ENCODE measurements around the gene AIDA.

AIDA gene

GRCh38 chr1:222713091-222713961 lies 1.0 kb upstream of the AIDA start:
- Histone ChIP-seq H3K4me3 (ENCODE audit: insufficient read depth, low read depth, low read length, poor library complexity, severe bottlenecking) (peak overlapping the region; percentile 88), H3K27me3 (replicated peaks; ENCODE audit: control insufficient read depth, insufficient read depth, low read length, poor library complexity, severe bottlenecking) (no peaks in the 10 kb centered on the region), H3K4me1 (ENCODE audit: control insufficient read depth, insufficient read depth, low read length, poor library complexity, severe bottlenecking) (peaks cover 6% of the 10 kb centered on the region), H3K36me3 (ENCODE audit: control insufficient read depth, insufficient read depth, low read length) (peaks cover 14% of the 10 kb centered on the region), H3K27ac (ENCODE audit: insufficient read depth, low read length, poor library complexity, severe bottlenecking) (peak overlapping the region; percentile 99), H3K9me3 (ENCODE audit: control insufficient read depth, low read length) (no peaks in the 10 kb centered on the region)
- peak; percentile 85 to 89 (median 88) for DNase-seq

GRCh38 chr1:222711319-222712252 lies 705 bp downstream of the AIDA start:
- Histone ChIP-seq H3K27me3 (replicated peaks; ENCODE audit: control insufficient read depth, insufficient read depth, low read length, poor library complexity, severe bottlenecking) (no peaks in the 10 kb centered on the region), H3K4me3 (ENCODE audit: insufficient read depth, low read depth, low read length, poor library complexity, severe bottlenecking) (peak overlapping the region; percentile 88), H3K27ac (ENCODE audit: insufficient read depth, low read length, poor library complexity, severe bottlenecking) (peak overlapping the region; percentile 99), H3K9me3 (ENCODE audit: control insufficient read depth, low read length) (no peaks in the 10 kb centered on the region), H3K4me1 (ENCODE audit: control insufficient read depth, insufficient read depth, low read length, poor library complexity, severe bottlenecking) (peaks cover 6% of the 10 kb centered on the region), H3K36me3 (ENCODE audit: control insufficient read depth, insufficient read depth, low read length) (peaks cover 5% of the 10 kb centered on the region)
- DNase-seq: peak; percentile 45 to 49 (median 45)

DNA sequence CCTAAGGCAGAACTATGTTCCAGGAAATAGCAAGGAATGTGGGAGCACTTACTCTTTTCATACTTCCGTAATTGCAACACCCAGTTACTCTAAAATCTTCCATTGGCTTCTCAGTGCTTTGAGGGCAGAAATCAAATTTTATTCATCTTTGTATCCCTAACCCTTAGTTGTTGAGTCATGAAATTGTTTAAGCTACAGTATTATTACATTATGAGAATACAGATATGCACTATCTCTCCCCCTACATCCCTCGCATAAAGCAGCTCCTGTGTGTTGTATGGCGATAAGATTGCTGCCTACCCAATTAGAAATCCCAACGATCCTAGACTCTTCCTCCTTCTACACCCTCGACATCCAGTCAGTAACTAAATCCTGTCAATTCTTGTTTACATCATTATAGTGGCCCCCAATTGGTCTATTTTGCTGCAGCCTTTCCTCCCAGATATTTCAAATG lies 2.6 kb downstream of the AIDA start:
- DNase-seq: no peak
- no peak overlapping the region for H3K4me3 ChIP-seq (ENCODE audit: insufficient read depth, low read depth, low read length, poor library complexity, severe bottlenecking)
- H3K4me1 ChIP-seq (ENCODE audit: control insufficient read depth, insufficient read depth, low read length, poor library complexity, severe bottlenecking): peaks cover 6% of the 10 kb centered on the region
- H3K27me3 ChIP-seq (replicated peaks; ENCODE audit: control insufficient read depth, insufficient read depth, low read length, poor library complexity, severe bottlenecking): no peaks in the 10 kb centered on the region
- H3K36me3 ChIP-seq (ENCODE audit: control insufficient read depth, insufficient read depth, low read length): no peaks in the 10 kb centered on the region
- no peak overlapping the region for H3K27ac ChIP-seq (ENCODE audit: insufficient read depth, low read length, poor library complexity, severe bottlenecking)
- no peaks in the 10 kb centered on the region for H3K9me3 ChIP-seq (ENCODE audit: control insufficient read depth, low read length)

DNA sequence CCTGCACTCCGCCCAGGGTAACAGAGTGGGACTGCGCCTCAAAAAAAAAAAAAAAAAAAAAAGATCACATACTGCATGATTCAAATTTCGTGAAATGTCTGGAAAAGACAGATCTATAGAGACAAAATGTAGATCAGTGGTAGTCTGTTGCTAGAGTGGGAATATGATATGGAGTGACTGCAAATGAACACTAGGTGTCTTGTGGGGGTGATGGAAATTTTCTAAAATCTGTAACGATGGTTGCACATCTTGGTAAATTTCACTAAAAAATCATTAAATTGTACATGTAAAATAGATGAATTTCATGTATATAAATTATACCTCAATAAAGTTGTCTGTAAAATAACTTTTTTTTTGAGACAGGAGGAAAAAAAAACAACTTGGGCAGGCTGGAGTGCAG lies 5.5 kb downstream of the AIDA start:
- Histone ChIP-seq H3K4me1 (ENCODE audit: control insufficient read depth, insufficient read depth, low read length, poor library complexity, severe bottlenecking) (peaks cover 6% of the 10 kb centered on the region), H3K27me3 (replicated peaks; ENCODE audit: control insufficient read depth, insufficient read depth, low read length, poor library complexity, severe bottlenecking) (no peaks in the 10 kb centered on the region), H3K4me3 (ENCODE audit: insufficient read depth, low read depth, low read length, poor library complexity, severe bottlenecking) (no peak overlapping the region), H3K9me3 (ENCODE audit: control insufficient read depth, low read length) (no peaks in the 10 kb centered on the region), H3K36me3 (ENCODE audit: control insufficient read depth, insufficient read depth, low read length) (peaks cover 12% of the 10 kb centered on the region), H3K27ac (ENCODE audit: insufficient read depth, low read length, poor library complexity, severe bottlenecking) (no peak overlapping the region)
- no peak for DNase-seq

DNA sequence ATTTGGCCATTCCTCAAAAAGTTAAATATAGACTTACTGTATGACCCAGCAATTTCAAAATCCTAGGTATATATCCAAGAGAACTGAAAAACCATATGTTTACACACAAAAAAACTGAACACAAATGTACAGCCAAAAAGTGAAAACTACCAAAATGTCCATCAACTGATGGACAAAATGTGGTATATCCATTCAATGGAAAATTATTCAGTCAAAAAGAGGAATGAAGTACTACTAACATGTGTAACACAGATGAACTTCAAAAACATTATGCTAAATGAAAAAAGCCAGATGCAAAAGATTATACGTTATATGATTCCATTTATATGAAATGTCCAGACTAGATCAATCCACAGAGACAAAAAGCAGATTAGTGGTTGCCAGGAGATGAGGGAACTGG lies 8.0 kb downstream of the AIDA start:
- no peak overlapping the region for H3K4me3 ChIP-seq (ENCODE audit: insufficient read depth, low read depth, low read length, poor library complexity, severe bottlenecking)

GRCh38 chr1:222702210-222702609 lies 10.1 kb downstream of the AIDA start:
- Histone ChIP-seq H3K27me3 (replicated peaks; ENCODE audit: control insufficient read depth, insufficient read depth, low read length, poor library complexity, severe bottlenecking) (no peaks in the 10 kb centered on the region), H3K9me3 (ENCODE audit: control insufficient read depth, low read length) (no peaks in the 10 kb centered on the region), H3K36me3 (ENCODE audit: control insufficient read depth, insufficient read depth, low read length) (peaks cover 29% of the 10 kb centered on the region), H3K4me1 (ENCODE audit: control insufficient read depth, insufficient read depth, low read length, poor library complexity, severe bottlenecking) (no peaks in the 10 kb centered on the region), H3K27ac (ENCODE audit: insufficient read depth, low read length, poor library complexity, severe bottlenecking) (no peak overlapping the region), H3K4me3 (ENCODE audit: insufficient read depth, low read depth, low read length, poor library complexity, severe bottlenecking) (no peak overlapping the region)
- DNase-seq: no peak

More for the DNA sequence above, 8.0 kb downstream of the AIDA start:
- no peaks in the 10 kb centered on the region for H3K27me3 ChIP-seq (replicated peaks; ENCODE audit: control insufficient read depth, insufficient read depth, low read length, poor library complexity, severe bottlenecking)
- DNase-seq: no peak
- H3K36me3 ChIP-seq (ENCODE audit: control insufficient read depth, insufficient read depth, low read length): peaks cover 23% of the 10 kb centered on the region
- no peaks in the 10 kb centered on the region for H3K9me3 ChIP-seq (ENCODE audit: control insufficient read depth, low read length)
- no peak overlapping the region for H3K27ac ChIP-seq (ENCODE audit: insufficient read depth, low read length, poor library complexity, severe bottlenecking)
- H3K4me1 ChIP-seq (ENCODE audit: control insufficient read depth, insufficient read depth, low read length, poor library complexity, severe bottlenecking): no peaks in the 10 kb centered on the region

DNA sequence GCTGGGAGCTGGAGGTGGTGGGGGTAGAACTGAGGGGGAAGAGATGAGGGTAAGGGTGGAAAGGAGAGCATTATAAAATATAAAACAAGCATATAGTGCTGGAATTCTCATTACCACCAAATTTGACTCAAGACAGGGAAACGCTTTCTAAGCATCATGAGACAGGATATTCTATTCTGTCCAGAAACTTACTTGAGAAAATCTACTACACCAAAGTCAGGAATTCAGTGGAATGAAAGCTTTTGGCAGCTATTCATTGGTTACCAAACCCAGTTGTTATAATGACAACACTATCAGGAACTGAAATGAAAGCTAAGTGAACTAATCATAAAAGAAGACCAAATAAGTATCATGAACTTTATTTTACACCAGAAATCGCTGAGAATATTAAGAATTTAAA lies 14.5 kb downstream of the AIDA start:
- no peaks in the 10 kb centered on the region for H3K9me3 ChIP-seq (ENCODE audit: control insufficient read depth, low read length)
- no peaks in the 10 kb centered on the region for H3K4me1 ChIP-seq (ENCODE audit: control insufficient read depth, insufficient read depth, low read length, poor library complexity, severe bottlenecking)
- no peaks in the 10 kb centered on the region for H3K27me3 ChIP-seq (replicated peaks; ENCODE audit: control insufficient read depth, insufficient read depth, low read length, poor library complexity, severe bottlenecking)
- H3K27ac ChIP-seq (ENCODE audit: insufficient read depth, low read length, poor library complexity, severe bottlenecking): no peak overlapping the region
- DNase-seq: no peak
- no peak overlapping the region for H3K4me3 ChIP-seq (ENCODE audit: insufficient read depth, low read depth, low read length, poor library complexity, severe bottlenecking)
- peaks cover 34% of the 10 kb centered on the region for H3K36me3 ChIP-seq (ENCODE audit: control insufficient read depth, insufficient read depth, low read length)

- Histone ChIP-seq H3K4me3 (ENCODE audit: insufficient read depth, low read depth, low read length, poor library complexity, severe bottlenecking) (no peak overlapping the region), H3K27ac (ENCODE audit: insufficient read depth, low read length, poor library complexity, severe bottlenecking) (no peak overlapping the region), H3K4me1 (ENCODE audit: control insufficient read depth, insufficient read depth, low read length, poor library complexity, severe bottlenecking) (no peaks in the 10 kb centered on the region), H3K27me3 (replicated peaks; ENCODE audit: control insufficient read depth, insufficient read depth, low read length, poor library complexity, severe bottlenecking) (no peaks in the 10 kb centered on the region), H3K9me3 (ENCODE audit: control insufficient read depth, low read length) (no peaks in the 10 kb centered on the region), H3K36me3 (ENCODE audit: control insufficient read depth, insufficient read depth, low read length) (peaks cover 30% of the 10 kb centered on the region)
- DNase-seq: no peak
Measured at GRCh38 chr1:222697203-222697602, 15.1 kb downstream of the AIDA start.

DNA sequence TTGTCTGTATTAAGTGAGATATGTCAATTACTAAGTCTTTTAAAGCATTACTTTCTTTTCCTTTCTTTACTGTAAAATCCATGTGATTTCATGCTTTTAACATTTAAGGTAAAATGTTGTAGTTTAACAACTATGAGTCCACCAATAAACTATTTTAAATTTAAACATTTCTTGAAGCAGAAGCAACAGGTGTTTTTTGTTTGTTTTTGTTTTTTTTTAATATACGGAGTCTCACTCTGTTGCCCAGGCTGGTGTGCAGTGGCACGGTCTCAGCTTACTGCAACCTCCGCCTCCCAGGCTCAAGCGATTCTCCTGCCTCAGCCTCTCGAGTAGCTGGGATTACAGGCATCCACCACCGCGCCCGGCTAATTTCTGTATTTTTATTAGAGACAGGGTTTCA lies 15.6 kb downstream of the AIDA start:
- no peaks in the 10 kb centered on the region for H3K9me3 ChIP-seq (ENCODE audit: control insufficient read depth, low read length)
- no peaks in the 10 kb centered on the region for H3K4me1 ChIP-seq (ENCODE audit: control insufficient read depth, insufficient read depth, low read length, poor library complexity, severe bottlenecking)
- no peak overlapping the region for H3K4me3 ChIP-seq (ENCODE audit: insufficient read depth, low read depth, low read length, poor library complexity, severe bottlenecking)
- H3K27me3 ChIP-seq (replicated peaks; ENCODE audit: control insufficient read depth, insufficient read depth, low read length, poor library complexity, severe bottlenecking): no peaks in the 10 kb centered on the region
- H3K36me3 ChIP-seq (ENCODE audit: control insufficient read depth, insufficient read depth, low read length): peaks cover 26% of the 10 kb centered on the region
- no peak for DNase-seq
- H3K27ac ChIP-seq (ENCODE audit: insufficient read depth, low read length, poor library complexity, severe bottlenecking): no peak overlapping the region

- Histone ChIP-seq H3K36me3 (ENCODE audit: control insufficient read depth, insufficient read depth, low read length) (peaks cover 25% of the 10 kb centered on the region), H3K27me3 (replicated peaks; ENCODE audit: control insufficient read depth, insufficient read depth, low read length, poor library complexity, severe bottlenecking) (no peaks in the 10 kb centered on the region), H3K9me3 (ENCODE audit: control insufficient read depth, low read length) (no peaks in the 10 kb centered on the region), H3K4me3 (ENCODE audit: insufficient read depth, low read depth, low read length, poor library complexity, severe bottlenecking) (no peak overlapping the region), H3K27ac (ENCODE audit: insufficient read depth, low read length, poor library complexity, severe bottlenecking) (no peak overlapping the region), H3K4me1 (ENCODE audit: control insufficient read depth, insufficient read depth, low read length, poor library complexity, severe bottlenecking) (no peaks in the 10 kb centered on the region)
- DNase-seq: no peak
Measured at GRCh38 chr1:222694927-222695326, 17.4 kb downstream of the AIDA start.

All from effector memory CD4-positive, alpha-beta T cell (primary cell).